Cardiac muscle cell (in vitro differentiated cells and primary cell): ENCODE measurements around the gene APBA2. TPM values are rescaled to one million over a fixed set of nuclear protein-coding genes. Genes with fewer than 3 reads are reported as not detected.

Source experiments
- DNase-seq, 2 donors: peaks; one replicate each; pipeline versions ENCODE4 v3.0.0 to v3.0.0-alpha.2; 2010 to 2017; ENCODE audit warnings: low read depth in 1 of 2, low spot score in 1 of 2
- H3K27ac ChIP-seq: fragments of 200-600 bp; sonication (generic); 2 replicates; pipeline ENCODE4 v1.5.1; 2016
- H3K27me3 ChIP-seq: fragments of 200-600 bp; sonication (generic); 2 replicates; pipeline ENCODE4 v1.6.0; 2016; ENCODE audit warnings: control low read depth
- H3K36me3 ChIP-seq: fragments of 200-600 bp; sonication (generic); 2 replicates; pipeline ENCODE4 v1.5.1; 2016; ENCODE audit warnings: control low read depth
- H3K4me1 ChIP-seq: fragments of 200-600 bp; sonication (generic); 2 replicates; pipeline ENCODE4 v1.8.1; 2017; ENCODE audit warnings: low read depth, mild to moderate bottlenecking, mixed run types
- H3K4me3 ChIP-seq: fragments of 200-600 bp; sonication (generic); 2 replicates; pipeline ENCODE4 v1.5.1; 2016; ENCODE audit warnings: mild to moderate bottlenecking
- H3K9me3 ChIP-seq: fragments of 200-600 bp; sonication (generic); 2 replicates; pipeline ENCODE4 v1.5.1; 2017; ENCODE audit warnings: low read depth, mild to moderate bottlenecking, control low read depth
- polyA plus RNA-seq: library from polyadenylated mRNA; unstranded; fragments of >200 nt; fragmentation: Nextera tagmentation; extraction: Ambion mirVana; gene quantifications from 2 replicates; pipeline ENCODE4 v1.2.1, GENCODE V29; 2016
- total RNA-seq: library from RNA; depleted of rRNA; stranded (reverse); fragments of >200 nt; gene quantifications from 2 replicates; pipeline ENCODE4 v1.2.3, GENCODE V29; 2016
- TF ChIP-seq, protein P1 (sequence below): IDR thresholded peaks from 2 replicates; pipeline ENCODE4 v1.5.1; 2012; ENCODE audit warnings: low read depth, mild to moderate bottlenecking, low read length

The APBA2 gene
- total and polyA plus RNA-seq, 2 experiments from 2014 or later: 20.5 to 33.2 TPM

DNA sequence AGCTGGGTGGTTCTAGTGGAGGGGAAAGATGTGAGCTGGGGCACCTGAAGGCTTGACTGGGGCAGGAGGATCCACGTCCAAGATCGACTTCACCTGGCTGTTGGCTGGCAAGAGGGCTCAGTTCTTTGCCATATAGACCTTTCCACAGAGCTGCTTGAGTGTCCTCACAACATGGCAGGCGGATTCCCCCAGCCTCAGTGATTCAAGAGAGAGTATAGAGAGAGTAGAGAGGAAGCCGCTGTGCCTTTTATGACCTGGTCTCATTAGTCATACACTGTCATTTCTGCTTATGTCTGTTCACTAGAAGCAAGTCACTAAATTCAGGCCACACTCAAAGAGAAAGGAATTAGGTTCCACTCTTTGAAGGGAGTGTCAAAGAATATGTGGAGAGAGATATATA, 101.6 kb downstream of the APBA2 start:
- Histone ChIP-seq H3K4me1 (peaks cover 17% of the 10 kb centered on the region), H3K9me3 (no peaks in the 10 kb centered on the region), H3K36me3 (no peaks in the 10 kb centered on the region), H3K27me3 (no peaks in the 10 kb centered on the region), H3K27ac (no peak overlapping the region), H3K4me3 (no peak overlapping the region)
- TF ChIP-seq, protein P1, sequence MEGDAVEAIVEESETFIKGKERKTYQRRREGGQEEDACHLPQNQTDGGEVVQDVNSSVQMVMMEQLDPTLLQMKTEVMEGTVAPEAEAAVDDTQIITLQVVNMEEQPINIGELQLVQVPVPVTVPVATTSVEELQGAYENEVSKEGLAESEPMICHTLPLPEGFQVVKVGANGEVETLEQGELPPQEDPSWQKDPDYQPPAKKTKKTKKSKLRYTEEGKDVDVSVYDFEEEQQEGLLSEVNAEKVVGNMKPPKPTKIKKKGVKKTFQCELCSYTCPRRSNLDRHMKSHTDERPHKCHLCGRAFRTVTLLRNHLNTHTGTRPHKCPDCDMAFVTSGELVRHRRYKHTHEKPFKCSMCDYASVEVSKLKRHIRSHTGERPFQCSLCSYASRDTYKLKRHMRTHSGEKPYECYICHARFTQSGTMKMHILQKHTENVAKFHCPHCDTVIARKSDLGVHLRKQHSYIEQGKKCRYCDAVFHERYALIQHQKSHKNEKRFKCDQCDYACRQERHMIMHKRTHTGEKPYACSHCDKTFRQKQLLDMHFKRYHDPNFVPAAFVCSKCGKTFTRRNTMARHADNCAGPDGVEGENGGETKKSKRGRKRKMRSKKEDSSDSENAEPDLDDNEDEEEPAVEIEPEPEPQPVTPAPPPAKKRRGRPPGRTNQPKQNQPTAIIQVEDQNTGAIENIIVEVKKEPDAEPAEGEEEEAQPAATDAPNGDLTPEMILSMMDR: no peak
- no peak for DNase-seq

DNA sequence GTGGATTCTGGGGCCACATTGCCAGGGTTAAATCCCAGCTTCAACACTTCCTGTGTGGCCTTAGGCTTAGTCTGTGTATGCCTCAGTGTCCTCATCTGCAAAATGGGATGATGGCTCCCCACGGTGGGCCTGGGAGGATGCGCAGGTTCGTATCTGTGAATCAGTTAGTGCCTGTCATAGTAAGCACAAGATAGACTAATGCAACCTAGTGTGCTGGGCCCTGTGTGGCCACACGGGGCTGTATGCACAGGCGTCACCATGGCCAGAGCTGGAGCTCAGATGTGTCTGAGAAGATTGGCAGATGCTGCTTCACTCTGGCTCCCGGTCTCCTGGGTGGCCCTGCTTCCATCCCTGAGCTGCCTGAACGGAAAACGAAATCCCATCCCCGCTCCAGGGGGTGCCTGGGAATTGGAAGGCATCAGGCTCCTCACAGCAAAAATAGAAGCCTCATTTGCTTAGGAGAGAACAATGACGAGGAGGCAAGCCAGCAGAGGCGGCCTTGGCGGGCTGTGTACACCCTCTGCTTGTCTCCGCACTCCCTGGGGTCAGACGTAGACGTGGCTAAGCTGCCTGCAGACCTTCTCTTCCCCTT, 103.6 kb downstream of the APBA2 start:
- peaks cover 37% of the 10 kb centered on the region for H3K4me1 ChIP-seq
- peak in 1 of 2 donors; percentile 22 for DNase-seq
- no peak overlapping the region for H3K27ac ChIP-seq
- no peaks in the 10 kb centered on the region for H3K27me3 ChIP-seq
- no peak overlapping the region for H3K4me3 ChIP-seq
- TF ChIP-seq, protein P1: no peak
- H3K9me3 ChIP-seq: no peaks in the 10 kb centered on the region
- H3K36me3 ChIP-seq: no peaks in the 10 kb centered on the region

DNA sequence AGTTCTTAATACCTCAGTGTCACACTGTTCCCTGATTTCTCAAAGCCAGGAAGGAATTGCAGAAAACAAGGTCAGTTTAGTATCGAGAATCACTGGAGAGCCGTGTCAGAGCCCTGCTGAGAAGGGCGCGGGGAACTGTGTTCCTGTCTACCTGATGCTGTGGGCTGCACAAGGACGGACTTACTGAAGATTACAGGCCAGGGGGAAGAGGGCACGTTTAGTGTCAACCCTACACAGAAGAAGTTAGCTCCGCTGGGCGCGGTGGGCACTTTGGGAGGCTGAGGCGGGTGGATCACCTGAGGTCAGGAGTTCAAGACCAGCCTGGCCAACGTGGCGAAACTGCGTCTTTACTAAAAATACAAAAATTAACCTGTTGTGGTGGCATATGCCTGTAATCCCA, 104.1 kb downstream of the APBA2 start:
- H3K36me3 ChIP-seq: no peaks in the 10 kb centered on the region
- TF ChIP-seq, protein P1: no peak
- H3K27me3 ChIP-seq: no peaks in the 10 kb centered on the region
- peaks cover 42% of the 10 kb centered on the region for H3K4me1 ChIP-seq
- no peak overlapping the region for H3K4me3 ChIP-seq
- H3K27ac ChIP-seq: no peak overlapping the region
- no peaks in the 10 kb centered on the region for H3K9me3 ChIP-seq
- no peak for DNase-seq

DNA sequence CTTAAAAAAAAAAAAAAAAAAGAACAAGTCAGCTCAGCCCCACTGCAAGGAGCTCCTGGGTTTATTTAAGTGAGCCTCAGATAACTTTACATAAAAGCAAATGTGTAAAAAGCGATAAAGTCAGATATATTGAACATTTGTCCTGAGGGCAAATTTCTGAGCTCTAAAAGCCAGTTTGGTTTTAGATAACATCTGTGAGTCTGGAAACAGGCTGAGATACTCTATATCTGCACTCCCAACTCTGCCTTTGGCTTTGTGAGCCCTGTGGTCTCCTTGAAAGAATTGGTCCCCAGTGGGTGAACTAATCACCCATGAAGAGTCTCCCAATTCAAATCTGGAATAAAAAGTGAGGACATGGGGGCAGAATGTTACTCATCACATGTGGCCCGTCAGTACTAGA, 104.6 kb downstream of the APBA2 start:
- TF ChIP-seq, protein P1: no peak
- no peak overlapping the region for H3K4me3 ChIP-seq
- no peak overlapping the region for H3K27ac ChIP-seq
- H3K9me3 ChIP-seq: no peaks in the 10 kb centered on the region
- H3K36me3 ChIP-seq: no peaks in the 10 kb centered on the region
- H3K27me3 ChIP-seq: no peaks in the 10 kb centered on the region
- peaks cover 38% of the 10 kb centered on the region for H3K4me1 ChIP-seq
- DNase-seq: no peak

DNA sequence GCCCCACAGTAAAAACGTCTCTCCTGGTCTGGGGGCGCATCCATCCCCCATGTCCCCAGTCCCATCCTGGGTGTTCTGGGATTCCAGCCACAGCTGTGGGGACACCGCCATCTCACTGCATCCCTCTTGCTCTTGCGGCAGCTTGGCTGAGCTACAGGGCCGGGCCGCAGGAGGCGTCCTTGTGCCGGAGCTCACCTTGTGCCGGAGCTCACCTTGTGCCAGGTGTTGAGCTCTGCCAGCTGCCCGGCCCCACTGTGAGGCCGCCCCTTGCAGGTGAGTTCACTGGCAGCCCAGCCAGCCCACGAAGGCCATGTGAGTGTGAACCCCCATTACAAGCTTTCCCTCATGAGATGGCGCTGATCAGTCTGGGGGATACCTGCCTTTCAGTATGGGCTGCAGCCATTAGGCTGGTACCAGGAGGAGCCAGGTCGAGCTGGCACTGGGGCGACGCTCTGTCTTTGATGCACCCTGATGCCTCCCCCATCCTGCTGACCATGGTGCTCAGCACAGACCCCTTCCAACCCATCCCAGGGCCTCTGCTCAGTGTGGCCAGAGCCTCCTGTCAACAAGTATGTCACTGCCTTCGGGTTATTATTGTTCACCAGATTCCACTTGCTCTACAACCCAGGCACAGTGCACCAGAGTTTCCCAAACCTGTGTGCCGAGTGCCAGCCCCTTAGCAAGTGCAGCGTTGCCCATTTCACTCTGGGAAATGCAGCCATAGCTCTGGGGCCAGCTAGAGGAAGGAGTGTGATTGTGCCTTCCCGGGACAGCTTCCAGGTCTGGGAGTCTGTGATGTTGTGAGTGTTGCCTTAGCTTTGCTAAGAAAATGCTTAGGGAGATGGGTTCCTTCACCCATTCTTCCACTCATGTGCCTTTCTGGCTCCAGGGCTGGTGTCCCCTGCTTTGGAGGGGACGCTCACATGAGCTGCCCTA, 105.7 kb downstream of the APBA2 start:
- peak in 1 of 2 donors; percentile 25 for DNase-seq
- H3K27ac ChIP-seq: peak overlapping the region; percentile 94
- no peaks in the 10 kb centered on the region for H3K9me3 ChIP-seq
- H3K4me1 ChIP-seq: peaks cover 37% of the 10 kb centered on the region
- H3K36me3 ChIP-seq: no peaks in the 10 kb centered on the region
- no peaks in the 10 kb centered on the region for H3K27me3 ChIP-seq
- TF ChIP-seq, protein P1: no peak
- H3K4me3 ChIP-seq: no peak overlapping the region
